PFSK-1 (cell line): ENCODE data around the gene PTPRA.

ENCODE experiments used
- POLR2AphosphoS5 ChIP-seq: IDR thresholded peaks from 2 replicates; pipeline ENCODE4 v1.6.1; 2012; ENCODE audit warnings: low read depth, mild to moderate bottlenecking, control low read depth, low read length, moderate library complexity
- REST ChIP-seq, 2 experiments: IDR thresholded peaks; 2 replicates each; pipeline versions ENCODE4 v1.6.1 to v1.8.0; 2011 to 2012; ENCODE audit warnings: low read depth in 2 of 2, low read length in 2 of 2, control low read depth in 1 of 2, inconsistent platforms in 1 of 2, mild to moderate bottlenecking in 1 of 2, moderate library complexity in 1 of 2; ENCODE audit not compliant: insufficient read depth in 1 of 2
- SIN3A ChIP-seq: IDR thresholded peaks from 2 replicates; pipeline ENCODE4 v1.6.1; 2012; ENCODE audit warnings: mild to moderate bottlenecking, low read length, moderate library complexity, borderline replicate concordance; ENCODE audit not compliant: insufficient read depth
- TAF1 ChIP-seq: IDR thresholded peaks from 2 replicates; pipeline ENCODE4 v1.6.1; 2012; ENCODE audit warnings: low read length, control low read depth, borderline replicate concordance; ENCODE audit not compliant: insufficient read depth

GRCh38 chr20:2837221-2837960 lies 35.9 kb upstream of the PTPRA start:
- TF ChIP-seq POLR2AphosphoS5 (no peak), REST (IDR thresholded peaks at IDR 0.05; ENCODE audit: insufficient read depth in 1 of 2, low read depth in 2 of 2, low read length in 2 of 2) (no peak), TAF1 (no peak), SIN3A (no peak)
